SK-N-SH treated with all-trans-retinoic acid at 6 μM for 48 hours (cell line): Measurements from ENCODE around the gene AOPEP.
A peak's percentile ranks its signal among the peaks of the same experiment; 100 is the strongest.

ENCODE experiments used
- ATAC-seq: fragments of 200-7000 bp; cut with Tn5 transposase; 3 replicates; pipeline ENCODE4 v1.9.1; 2020; ENCODE audit warnings: mild to moderate bottlenecking, moderate library complexity
- ARNTL ChIP-seq: fragments of 450-650 bp; formaldehyde crosslinking; IDR thresholded peaks from 2 replicates; pipeline ENCODE4 v1.5.0; 2020; ENCODE audit warnings: low read depth, mild to moderate bottlenecking, moderate library complexity, borderline replicate concordance
- BACH2 ChIP-seq: fragments of 250-450 bp; sonication (Bioruptor Pico); IDR thresholded peaks from 2 replicates; pipeline ENCODE4 v1.9.0; 2021; ENCODE audit warnings: mild to moderate bottlenecking, borderline replicate concordance
- CSDC2 ChIP-seq: fragments of 250-450 bp; sonication (Bioruptor Pico); IDR thresholded peaks from 2 replicates; pipeline ENCODE4 v1.5.0; 2020; ENCODE audit warnings: mild to moderate bottlenecking, moderate library complexity
- CSRNP3 ChIP-seq: fragments of 250-450 bp; sonication (Bioruptor Pico); IDR thresholded peaks from 2 replicates; pipeline ENCODE4 v1.5.1; 2021; ENCODE audit warnings: mild to moderate bottlenecking, moderate library complexity
- ESRRG ChIP-seq: fragments of 250-450 bp; sonication (Bioruptor Pico); IDR thresholded peaks from 2 replicates; pipeline ENCODE4 v1.6.1; 2021; ENCODE audit warnings: mild to moderate bottlenecking
- GLIS3 ChIP-seq: fragments of 250-450 bp; sonication (Bioruptor Pico); IDR thresholded peaks from 2 replicates; pipeline ENCODE4 v1.5.0; 2020; ENCODE audit warnings: mild to moderate bottlenecking, moderate library complexity
- ISL1 ChIP-seq: fragments of 250-450 bp; sonication (Bioruptor Pico); IDR thresholded peaks from 2 replicates; pipeline ENCODE4 v2.1.2; 2022; ENCODE audit warnings: mild to moderate bottlenecking, moderate library complexity
- OSR1 ChIP-seq: fragments of 250-450 bp; sonication (Bioruptor Pico); IDR thresholded peaks from 2 replicates; pipeline ENCODE4 v1.8.0; 2022; ENCODE audit warnings: moderate library complexity, mild to moderate bottlenecking, inconsistent platforms
- PATZ1 ChIP-seq: fragments of 250-450 bp; sonication (Bioruptor Pico); IDR thresholded peaks from 2 replicates; pipeline ENCODE4 v1.8.0; 2020; ENCODE audit warnings: mild to moderate bottlenecking, moderate library complexity, borderline replicate concordance
- POU6F1 ChIP-seq: fragments of 250-450 bp; sonication (Bioruptor Pico); IDR thresholded peaks from 2 replicates; pipeline ENCODE4 v1.8.0; 2021; ENCODE audit warnings: low read depth, mild to moderate bottlenecking, moderate library complexity, borderline replicate concordance
- PPARA ChIP-seq: fragments of 250-450 bp; sonication (Bioruptor Pico); IDR thresholded peaks from 2 replicates; pipeline ENCODE4 v1.5.0; 2020; ENCODE audit warnings: mild to moderate bottlenecking, borderline replicate concordance
- RARB ChIP-seq: fragments of 250-450 bp; sonication (Bioruptor Pico); IDR thresholded peaks from 2 replicates; pipeline ENCODE4 v1.8.0; 2021; ENCODE audit warnings: mild to moderate bottlenecking, moderate library complexity
- SNAI2 ChIP-seq: fragments of 250-450 bp; sonication (Bioruptor Pico); IDR thresholded peaks from 2 replicates; pipeline ENCODE4 v1.5.0; 2020; ENCODE audit warnings: mild to moderate bottlenecking, moderate library complexity
- TCF4 ChIP-seq: fragments of 250-450 bp; sonication (Bioruptor Pico); IDR thresholded peaks from 2 replicates; pipeline ENCODE4 v1.8.0; 2021; ENCODE audit warnings: mild to moderate bottlenecking, moderate library complexity, borderline replicate concordance
- TOX ChIP-seq: fragments of 250-450 bp; sonication (Bioruptor Pico); IDR thresholded peaks from 2 replicates; pipeline ENCODE4 v1.8.0; 2021; ENCODE audit warnings: mild to moderate bottlenecking, moderate library complexity, borderline replicate concordance
- TSHZ2 ChIP-seq: fragments of 250-450 bp; sonication (Bioruptor Pico); IDR thresholded peaks from 2 replicates; pipeline ENCODE4 v1.5.0; 2020; ENCODE audit warnings: mild to moderate bottlenecking, moderate library complexity
- ZC3H10 ChIP-seq: fragments of 250-450 bp; sonication (Bioruptor Pico); IDR thresholded peaks from 2 replicates; pipeline ENCODE4 v1.5.1; 2021; ENCODE audit warnings: mild to moderate bottlenecking, moderate library complexity
- ZFP3 ChIP-seq: fragments of 250-450 bp; sonication (Bioruptor Pico); IDR thresholded peaks from 2 replicates; pipeline ENCODE4 v1.5.0; 2020; ENCODE audit warnings: mild to moderate bottlenecking, moderate library complexity
- ZFP30 ChIP-seq: fragments of 450-650 bp; formaldehyde crosslinking; IDR thresholded peaks from 2 replicates; pipeline ENCODE4 v1.5.0; 2022; ENCODE audit warnings: mild to moderate bottlenecking, moderate library complexity
- ZNF565 ChIP-seq: fragments of 450-650 bp; formaldehyde crosslinking; conservative IDR thresholded peaks from 2 replicates; pipeline ENCODE4 v1.5.0; 2020; ENCODE audit warnings: low read depth, mild to moderate bottlenecking, moderate library complexity
- ZNF70 ChIP-seq: fragments of 450-650 bp; formaldehyde crosslinking; IDR thresholded peaks from 2 replicates; pipeline ENCODE4 v1.5.0; 2020; ENCODE audit warnings: mild to moderate bottlenecking, moderate library complexity
- ZNF8 ChIP-seq: fragments of 450-650 bp; formaldehyde crosslinking; IDR thresholded peaks from 2 replicates; pipeline ENCODE4 v1.5.0; 2020; ENCODE audit warnings: mild to moderate bottlenecking, moderate library complexity
- TF ChIP-seq, protein P1 (sequence below): fragments of 250-450 bp; sonication (Bioruptor Pico); IDR thresholded peaks from 2 replicates; pipeline ENCODE4 v1.5.1; 2020; ENCODE audit warnings: low read depth, mild to moderate bottlenecking, moderate library complexity

The AOPEP gene

GRCh38 chr9:95091601-95092261 lies 365.2 kb downstream of the AOPEP start:
- peak; percentile 5 for ATAC-seq
- TF ChIP-seq CSRNP3 (CRISPR knock-in tag) (no peak), ZNF70 (CRISPR knock-in tag) (no peak), ZFP30 (CRISPR knock-in tag) (no peak), CSDC2 (CRISPR knock-in tag) (no peak), GLIS3 (CRISPR knock-in tag) (no peak), ZNF565 (CRISPR knock-in tag) (no peak), TOX (CRISPR knock-in tag) (no peak), BACH2 (no peak), ZNF8 (CRISPR knock-in tag) (no peak), POU6F1 (CRISPR knock-in tag) (no peak), ISL1 (CRISPR knock-in tag) (no peak), SNAI2 (CRISPR knock-in tag) (no peak), ARNTL (CRISPR knock-in tag) (no peak), PPARA (no peak), RARB (CRISPR knock-in tag) (no peak), ZFP3 (no peak)
- TF ChIP-seq, protein P1, sequence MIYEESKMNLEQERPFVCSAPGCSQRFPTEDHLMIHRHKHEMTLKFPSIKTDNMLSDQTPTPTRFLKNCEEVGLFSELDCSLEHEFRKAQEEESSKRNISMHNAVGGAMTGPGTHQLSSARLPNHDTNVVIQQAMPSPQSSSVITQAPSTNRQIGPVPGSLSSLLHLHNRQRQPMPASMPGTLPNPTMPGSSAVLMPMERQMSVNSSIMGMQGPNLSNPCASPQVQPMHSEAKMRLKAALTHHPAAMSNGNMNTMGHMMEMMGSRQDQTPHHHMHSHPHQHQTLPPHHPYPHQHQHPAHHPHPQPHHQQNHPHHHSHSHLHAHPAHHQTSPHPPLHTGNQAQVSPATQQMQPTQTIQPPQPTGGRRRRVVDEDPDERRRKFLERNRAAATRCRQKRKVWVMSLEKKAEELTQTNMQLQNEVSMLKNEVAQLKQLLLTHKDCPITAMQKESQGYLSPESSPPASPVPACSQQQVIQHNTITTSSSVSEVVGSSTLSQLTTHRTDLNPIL (CRISPR knock-in tag): no peak
- TF ChIP-seq, all 23 proteins: peak for 0

DNA sequence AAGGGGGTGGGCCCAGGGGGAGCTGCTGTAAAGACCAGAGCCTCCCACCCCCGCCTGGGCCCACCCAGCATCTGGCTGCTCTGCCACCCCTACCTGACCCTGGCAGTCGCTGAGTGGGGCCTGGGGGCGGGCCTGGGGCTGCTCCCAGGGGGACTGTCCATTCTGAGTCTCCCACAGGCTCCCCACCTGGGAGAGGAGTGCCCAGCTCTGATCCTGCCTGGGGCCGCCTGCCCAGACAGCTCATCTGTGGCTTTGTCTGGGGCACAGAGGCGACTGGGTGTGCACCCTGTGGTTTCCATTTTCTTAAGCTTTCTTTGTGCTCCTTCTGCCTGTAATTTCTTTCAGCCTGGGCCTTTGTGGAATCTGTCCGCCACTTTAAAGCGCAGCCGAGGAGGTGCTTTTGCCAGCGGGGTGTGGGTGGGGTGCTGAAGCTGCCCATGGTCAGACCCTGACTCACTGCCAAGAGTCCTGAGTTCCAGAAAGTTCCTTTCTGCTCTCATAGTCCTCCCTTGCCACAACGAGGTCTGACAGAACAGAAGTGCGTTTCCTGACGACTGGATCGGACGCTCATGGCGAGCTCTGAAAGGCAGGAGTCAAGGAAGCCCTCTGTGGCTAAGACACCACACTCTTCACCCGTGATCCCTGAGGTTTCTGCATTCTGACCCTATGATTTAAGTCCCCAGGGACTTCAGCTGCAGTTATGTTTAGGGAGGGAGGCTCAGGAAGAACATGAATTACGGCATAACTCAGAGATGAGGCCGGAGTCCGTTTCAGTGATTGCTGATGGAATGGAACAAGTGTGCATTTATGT lies 366.0 kb downstream of the AOPEP start:
- ATAC-seq: peak; percentile 8
- TF ChIP-seq ZC3H10 (CRISPR knock-in tag): no peak

GRCh38 chr9:95093586-95093985 lies 367.1 kb downstream of the AOPEP start:
- no peak for ATAC-seq
- no peak for TF ChIP-seq RARB (CRISPR knock-in tag)
- TF ChIP-seq TCF4: no peak
- TF ChIP-seq TOX (CRISPR knock-in tag): no peak
- no peak for TF ChIP-seq CSRNP3 (CRISPR knock-in tag)
- no peak for TF ChIP-seq POU6F1 (CRISPR knock-in tag)
- no peak for TF ChIP-seq TSHZ2
- no peak for TF ChIP-seq ZNF8 (CRISPR knock-in tag)
- no peak for TF ChIP-seq ISL1 (CRISPR knock-in tag)
- no peak for TF ChIP-seq CSDC2 (CRISPR knock-in tag)
- TF ChIP-seq SNAI2 (CRISPR knock-in tag): no peak
- TF ChIP-seq OSR1 (CRISPR knock-in tag): no peak
- TF ChIP-seq ZFP30 (CRISPR knock-in tag): no peak
- no peak for TF ChIP-seq ZC3H10 (CRISPR knock-in tag)
- no peak for TF ChIP-seq ESRRG
- TF ChIP-seq BACH2: no peak
- TF ChIP-seq ZNF70 (CRISPR knock-in tag): no peak
- TF ChIP-seq PATZ1: no peak
- TF ChIP-seq GLIS3 (CRISPR knock-in tag): no peak
- TF ChIP-seq ZFP3: no peak
- no peak for TF ChIP-seq PPARA
